SK-N-SH treated with all-trans-retinoic acid at 6 μM for 48 hours (cell line): Measurements from ENCODE around the gene LAMA2.

Source experiments
- ATAC-seq: fragments of 200-7000 bp; cut with Tn5 transposase; 3 replicates; pipeline ENCODE4 v1.9.1; 2020; ENCODE audit warnings: mild to moderate bottlenecking, moderate library complexity
- ARNTL ChIP-seq: fragments of 450-650 bp; formaldehyde crosslinking; IDR thresholded peaks from 2 replicates; pipeline ENCODE4 v1.5.0; 2020; ENCODE audit warnings: low read depth, mild to moderate bottlenecking, moderate library complexity, borderline replicate concordance
- BACH2 ChIP-seq: fragments of 250-450 bp; sonication (Bioruptor Pico); IDR thresholded peaks from 2 replicates; pipeline ENCODE4 v1.9.0; 2021; ENCODE audit warnings: mild to moderate bottlenecking, borderline replicate concordance
- ESRRG ChIP-seq: fragments of 250-450 bp; sonication (Bioruptor Pico); IDR thresholded peaks from 2 replicates; pipeline ENCODE4 v1.6.1; 2021; ENCODE audit warnings: mild to moderate bottlenecking
- GLIS3 ChIP-seq: fragments of 250-450 bp; sonication (Bioruptor Pico); IDR thresholded peaks from 2 replicates; pipeline ENCODE4 v1.5.0; 2020; ENCODE audit warnings: mild to moderate bottlenecking, moderate library complexity
- ISL1 ChIP-seq: fragments of 250-450 bp; sonication (Bioruptor Pico); IDR thresholded peaks from 2 replicates; pipeline ENCODE4 v2.1.2; 2022; ENCODE audit warnings: mild to moderate bottlenecking, moderate library complexity
- OSR1 ChIP-seq: fragments of 250-450 bp; sonication (Bioruptor Pico); IDR thresholded peaks from 2 replicates; pipeline ENCODE4 v1.8.0; 2022; ENCODE audit warnings: moderate library complexity, mild to moderate bottlenecking, inconsistent platforms
- PPARA ChIP-seq: fragments of 250-450 bp; sonication (Bioruptor Pico); IDR thresholded peaks from 2 replicates; pipeline ENCODE4 v1.5.0; 2020; ENCODE audit warnings: mild to moderate bottlenecking, borderline replicate concordance
- RARB ChIP-seq: fragments of 250-450 bp; sonication (Bioruptor Pico); IDR thresholded peaks from 2 replicates; pipeline ENCODE4 v1.8.0; 2021; ENCODE audit warnings: mild to moderate bottlenecking, moderate library complexity
- SNAI2 ChIP-seq: fragments of 250-450 bp; sonication (Bioruptor Pico); IDR thresholded peaks from 2 replicates; pipeline ENCODE4 v1.5.0; 2020; ENCODE audit warnings: mild to moderate bottlenecking, moderate library complexity
- TOX ChIP-seq: fragments of 250-450 bp; sonication (Bioruptor Pico); IDR thresholded peaks from 2 replicates; pipeline ENCODE4 v1.8.0; 2021; ENCODE audit warnings: mild to moderate bottlenecking, moderate library complexity, borderline replicate concordance
- ZC3H10 ChIP-seq: fragments of 250-450 bp; sonication (Bioruptor Pico); IDR thresholded peaks from 2 replicates; pipeline ENCODE4 v1.5.1; 2021; ENCODE audit warnings: mild to moderate bottlenecking, moderate library complexity
- ZFP3 ChIP-seq: fragments of 250-450 bp; sonication (Bioruptor Pico); IDR thresholded peaks from 2 replicates; pipeline ENCODE4 v1.5.0; 2020; ENCODE audit warnings: mild to moderate bottlenecking, moderate library complexity
- ZFP30 ChIP-seq: fragments of 450-650 bp; formaldehyde crosslinking; IDR thresholded peaks from 2 replicates; pipeline ENCODE4 v1.5.0; 2022; ENCODE audit warnings: mild to moderate bottlenecking, moderate library complexity
- ZNF565 ChIP-seq: fragments of 450-650 bp; formaldehyde crosslinking; conservative IDR thresholded peaks from 2 replicates; pipeline ENCODE4 v1.5.0; 2020; ENCODE audit warnings: low read depth, mild to moderate bottlenecking, moderate library complexity
- ZNF70 ChIP-seq: fragments of 450-650 bp; formaldehyde crosslinking; IDR thresholded peaks from 2 replicates; pipeline ENCODE4 v1.5.0; 2020; ENCODE audit warnings: mild to moderate bottlenecking, moderate library complexity
- ZNF8 ChIP-seq: fragments of 450-650 bp; formaldehyde crosslinking; IDR thresholded peaks from 2 replicates; pipeline ENCODE4 v1.5.0; 2020; ENCODE audit warnings: mild to moderate bottlenecking, moderate library complexity
- TF ChIP-seq, protein P1 (sequence below): fragments of 250-450 bp; sonication (Bioruptor Pico); IDR thresholded peaks from 2 replicates; pipeline ENCODE4 v1.5.1; 2020; ENCODE audit warnings: low read depth, mild to moderate bottlenecking, moderate library complexity
- TF ChIP-seq, protein P2 (sequence below): fragments of 250-450 bp; sonication (Bioruptor Pico); IDR thresholded peaks from 2 replicates; pipeline ENCODE4 v1.8.0; 2021; ENCODE audit warnings: low read depth, mild to moderate bottlenecking, moderate library complexity, borderline replicate concordance
- TF ChIP-seq, protein P3 (sequence below): fragments of 250-450 bp; sonication (Bioruptor Pico); IDR thresholded peaks from 2 replicates; pipeline ENCODE4 v1.8.0; 2020; ENCODE audit warnings: mild to moderate bottlenecking, moderate library complexity, borderline replicate concordance
- TF ChIP-seq, protein P4 (sequence below): fragments of 250-450 bp; sonication (Bioruptor Pico); IDR thresholded peaks from 2 replicates; pipeline ENCODE4 v1.5.1; 2021; ENCODE audit warnings: mild to moderate bottlenecking, moderate library complexity
- TF ChIP-seq, protein P5 (sequence below): fragments of 250-450 bp; sonication (Bioruptor Pico); IDR thresholded peaks from 2 replicates; pipeline ENCODE4 v1.5.0; 2020; ENCODE audit warnings: mild to moderate bottlenecking, moderate library complexity

LAMA2 gene

DNA sequence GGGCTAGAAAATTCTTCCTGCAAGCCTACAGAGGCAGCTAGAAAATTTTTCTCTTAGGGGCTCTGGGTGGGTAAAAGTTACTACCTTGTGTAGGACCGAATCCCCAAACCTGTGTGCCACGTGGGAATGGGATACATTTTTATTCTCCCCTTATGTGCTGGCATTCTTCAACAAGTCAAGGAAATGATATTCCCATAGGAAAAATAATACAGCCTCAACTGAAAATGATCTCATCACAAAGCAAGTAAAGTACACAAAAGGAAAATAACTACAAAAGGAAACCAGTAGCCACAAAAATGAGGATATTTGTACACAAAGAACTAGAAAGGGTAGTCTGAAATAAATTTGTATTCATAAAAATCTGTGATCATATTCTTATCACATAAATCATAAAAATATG is 298.1 kb downstream of the LAMA2 start:
- TF ChIP-seq, protein P1, sequence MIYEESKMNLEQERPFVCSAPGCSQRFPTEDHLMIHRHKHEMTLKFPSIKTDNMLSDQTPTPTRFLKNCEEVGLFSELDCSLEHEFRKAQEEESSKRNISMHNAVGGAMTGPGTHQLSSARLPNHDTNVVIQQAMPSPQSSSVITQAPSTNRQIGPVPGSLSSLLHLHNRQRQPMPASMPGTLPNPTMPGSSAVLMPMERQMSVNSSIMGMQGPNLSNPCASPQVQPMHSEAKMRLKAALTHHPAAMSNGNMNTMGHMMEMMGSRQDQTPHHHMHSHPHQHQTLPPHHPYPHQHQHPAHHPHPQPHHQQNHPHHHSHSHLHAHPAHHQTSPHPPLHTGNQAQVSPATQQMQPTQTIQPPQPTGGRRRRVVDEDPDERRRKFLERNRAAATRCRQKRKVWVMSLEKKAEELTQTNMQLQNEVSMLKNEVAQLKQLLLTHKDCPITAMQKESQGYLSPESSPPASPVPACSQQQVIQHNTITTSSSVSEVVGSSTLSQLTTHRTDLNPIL (CRISPR knock-in tag), result no peak
- TF ChIP-seq ZFP30 (no peak), GLIS3 (no peak), PPARA (CRISPR knock-in tag) (no peak), ZNF8 (CRISPR knock-in tag) (no peak), ZNF70 (CRISPR knock-in tag) (no peak), ZC3H10 (CRISPR knock-in tag) (no peak), ARNTL (CRISPR knock-in tag) (no peak)
- no peak for ATAC-seq

DNA sequence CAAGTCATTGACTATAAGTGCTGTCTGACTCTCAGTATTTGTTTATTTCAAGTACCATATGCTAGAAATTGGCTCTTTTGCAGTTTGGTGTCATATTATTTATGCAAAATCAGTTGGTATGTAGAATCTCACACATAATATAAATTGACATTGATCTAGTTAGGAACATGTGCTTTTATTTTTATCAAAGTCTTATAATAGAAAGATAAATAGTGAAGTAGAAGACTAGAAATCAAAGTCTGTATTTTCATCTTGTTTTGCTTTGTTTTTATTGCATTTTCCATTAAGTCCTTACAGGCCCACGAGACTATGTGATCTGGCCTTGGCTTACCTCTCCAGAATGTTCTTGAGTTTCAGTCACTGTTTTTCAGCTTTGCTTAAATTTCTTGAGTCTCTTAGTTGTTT is 300.3 kb downstream of the LAMA2 start:
- peak; percentile 57; the same call in 2 of the 3 replicates for ATAC-seq
- TF ChIP-seq SNAI2 (CRISPR knock-in tag) (no peak), RARB (CRISPR knock-in tag) (no peak), ESRRG (CRISPR knock-in tag) (no peak), BACH2 (CRISPR knock-in tag) (no peak), ZNF70 (CRISPR knock-in tag) (no peak), TOX (no peak), ZNF565 (CRISPR knock-in tag) (no peak), PPARA (CRISPR knock-in tag) (no peak), OSR1 (CRISPR knock-in tag) (no peak), ISL1 (CRISPR knock-in tag) (no peak)
- TF ChIP-seq, protein P2, sequence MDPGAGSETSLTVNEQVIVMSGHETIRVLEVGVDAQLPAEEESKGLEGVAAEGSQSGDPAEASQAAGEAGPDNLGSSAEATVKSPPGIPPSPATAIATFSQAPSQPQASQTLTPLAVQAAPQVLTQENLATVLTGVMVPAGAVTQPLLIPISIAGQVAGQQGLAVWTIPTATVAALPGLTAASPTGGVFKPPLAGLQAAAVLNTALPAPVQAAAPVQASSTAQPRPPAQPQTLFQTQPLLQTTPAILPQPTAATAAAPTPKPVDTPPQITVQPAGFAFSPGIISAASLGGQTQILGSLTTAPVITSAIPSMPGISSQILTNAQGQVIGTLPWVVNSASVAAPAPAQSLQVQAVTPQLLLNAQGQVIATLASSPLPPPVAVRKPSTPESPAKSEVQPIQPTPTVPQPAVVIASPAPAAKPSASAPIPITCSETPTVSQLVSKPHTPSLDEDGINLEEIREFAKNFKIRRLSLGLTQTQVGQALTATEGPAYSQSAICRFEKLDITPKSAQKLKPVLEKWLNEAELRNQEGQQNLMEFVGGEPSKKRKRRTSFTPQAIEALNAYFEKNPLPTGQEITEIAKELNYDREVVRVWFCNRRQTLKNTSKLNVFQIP (CRISPR knock-in tag), result no peak
- TF ChIP-seq, protein P3, sequence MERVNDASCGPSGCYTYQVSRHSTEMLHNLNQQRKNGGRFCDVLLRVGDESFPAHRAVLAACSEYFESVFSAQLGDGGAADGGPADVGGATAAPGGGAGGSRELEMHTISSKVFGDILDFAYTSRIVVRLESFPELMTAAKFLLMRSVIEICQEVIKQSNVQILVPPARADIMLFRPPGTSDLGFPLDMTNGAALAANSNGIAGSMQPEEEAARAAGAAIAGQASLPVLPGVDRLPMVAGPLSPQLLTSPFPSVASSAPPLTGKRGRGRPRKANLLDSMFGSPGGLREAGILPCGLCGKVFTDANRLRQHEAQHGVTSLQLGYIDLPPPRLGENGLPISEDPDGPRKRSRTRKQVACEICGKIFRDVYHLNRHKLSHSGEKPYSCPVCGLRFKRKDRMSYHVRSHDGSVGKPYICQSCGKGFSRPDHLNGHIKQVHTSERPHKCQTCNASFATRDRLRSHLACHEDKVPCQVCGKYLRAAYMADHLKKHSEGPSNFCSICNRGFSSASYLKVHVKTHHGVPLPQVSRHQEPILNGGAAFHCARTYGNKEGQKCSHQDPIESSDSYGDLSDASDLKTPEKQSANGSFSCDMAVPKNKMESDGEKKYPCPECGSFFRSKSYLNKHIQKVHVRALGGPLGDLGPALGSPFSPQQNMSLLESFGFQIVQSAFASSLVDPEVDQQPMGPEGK (CRISPR knock-in tag), result no peak
- TF ChIP-seq, protein P4, sequence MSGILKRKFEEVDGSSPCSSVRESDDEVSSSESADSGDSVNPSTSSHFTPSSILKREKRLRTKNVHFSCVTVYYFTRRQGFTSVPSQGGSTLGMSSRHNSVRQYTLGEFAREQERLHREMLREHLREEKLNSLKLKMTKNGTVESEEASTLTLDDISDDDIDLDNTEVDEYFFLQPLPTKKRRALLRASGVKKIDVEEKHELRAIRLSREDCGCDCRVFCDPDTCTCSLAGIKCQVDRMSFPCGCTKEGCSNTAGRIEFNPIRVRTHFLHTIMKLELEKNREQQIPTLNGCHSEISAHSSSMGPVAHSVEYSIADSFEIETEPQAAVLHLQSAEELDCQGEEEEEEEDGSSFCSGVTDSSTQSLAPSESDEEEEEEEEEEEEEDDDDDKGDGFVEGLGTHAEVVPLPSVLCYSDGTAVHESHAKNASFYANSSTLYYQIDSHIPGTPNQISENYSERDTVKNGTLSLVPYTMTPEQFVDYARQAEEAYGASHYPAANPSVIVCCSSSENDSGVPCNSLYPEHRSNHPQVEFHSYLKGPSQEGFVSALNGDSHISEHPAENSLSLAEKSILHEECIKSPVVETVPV (CRISPR knock-in tag), result no peak
- TF ChIP-seq, protein P5, sequence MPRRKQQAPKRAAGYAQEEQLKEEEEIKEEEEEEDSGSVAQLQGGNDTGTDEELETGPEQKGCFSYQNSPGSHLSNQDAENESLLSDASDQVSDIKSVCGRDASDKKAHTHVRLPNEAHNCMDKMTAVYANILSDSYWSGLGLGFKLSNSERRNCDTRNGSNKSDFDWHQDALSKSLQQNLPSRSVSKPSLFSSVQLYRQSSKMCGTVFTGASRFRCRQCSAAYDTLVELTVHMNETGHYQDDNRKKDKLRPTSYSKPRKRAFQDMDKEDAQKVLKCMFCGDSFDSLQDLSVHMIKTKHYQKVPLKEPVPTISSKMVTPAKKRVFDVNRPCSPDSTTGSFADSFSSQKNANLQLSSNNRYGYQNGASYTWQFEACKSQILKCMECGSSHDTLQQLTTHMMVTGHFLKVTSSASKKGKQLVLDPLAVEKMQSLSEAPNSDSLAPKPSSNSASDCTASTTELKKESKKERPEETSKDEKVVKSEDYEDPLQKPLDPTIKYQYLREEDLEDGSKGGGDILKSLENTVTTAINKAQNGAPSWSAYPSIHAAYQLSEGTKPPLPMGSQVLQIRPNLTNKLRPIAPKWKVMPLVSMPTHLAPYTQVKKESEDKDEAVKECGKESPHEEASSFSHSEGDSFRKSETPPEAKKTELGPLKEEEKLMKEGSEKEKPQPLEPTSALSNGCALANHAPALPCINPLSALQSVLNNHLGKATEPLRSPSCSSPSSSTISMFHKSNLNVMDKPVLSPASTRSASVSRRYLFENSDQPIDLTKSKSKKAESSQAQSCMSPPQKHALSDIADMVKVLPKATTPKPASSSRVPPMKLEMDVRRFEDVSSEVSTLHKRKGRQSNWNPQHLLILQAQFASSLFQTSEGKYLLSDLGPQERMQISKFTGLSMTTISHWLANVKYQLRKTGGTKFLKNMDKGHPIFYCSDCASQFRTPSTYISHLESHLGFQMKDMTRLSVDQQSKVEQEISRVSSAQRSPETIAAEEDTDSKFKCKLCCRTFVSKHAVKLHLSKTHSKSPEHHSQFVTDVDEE (CRISPR knock-in tag), result no peak
- TF ChIP-seq, all 23 proteins: peak for 0

DNA sequence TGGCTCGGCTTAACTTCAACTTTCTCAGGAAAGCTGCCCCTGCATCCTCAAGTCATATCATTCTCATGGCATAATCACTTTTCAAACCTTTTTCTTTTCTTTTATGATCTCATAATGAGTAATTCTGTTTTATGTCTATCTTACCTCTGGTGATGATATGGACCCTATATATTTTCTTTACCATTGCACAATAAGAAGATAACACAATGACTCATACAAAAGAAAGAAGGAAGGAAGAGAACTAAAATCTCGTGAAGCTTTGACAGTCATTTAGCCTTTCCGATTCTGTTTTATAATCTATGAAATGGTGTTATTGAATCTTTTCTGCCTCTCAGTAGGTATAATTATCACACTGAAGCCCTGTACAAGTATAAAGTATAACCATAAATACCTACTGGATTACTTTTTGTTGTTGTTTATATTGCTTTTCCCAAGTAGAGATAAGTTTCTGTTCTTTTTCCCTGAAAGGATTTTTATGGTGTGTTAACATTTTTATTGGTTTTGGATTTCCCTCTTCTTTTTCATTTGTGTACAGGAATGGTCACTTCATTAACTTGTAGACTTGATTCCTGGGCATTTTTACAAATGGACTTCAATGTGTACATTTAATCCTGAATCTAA is 300.9 kb downstream of the LAMA2 start:
- TF ChIP-seq BACH2 (CRISPR knock-in tag) (no peak), OSR1 (CRISPR knock-in tag) (no peak), ISL1 (CRISPR knock-in tag) (no peak), ZFP3 (CRISPR knock-in tag) (no peak), GLIS3 (no peak), ZNF70 (CRISPR knock-in tag) (no peak), ZNF8 (CRISPR knock-in tag) (no peak), ZNF565 (CRISPR knock-in tag) (no peak), RARB (CRISPR knock-in tag) (no peak), ZFP30 (no peak), TOX (no peak), ESRRG (CRISPR knock-in tag) (no peak), ARNTL (CRISPR knock-in tag) (no peak), ZC3H10 (CRISPR knock-in tag) (no peak)
- TF ChIP-seq, protein P5 (CRISPR knock-in tag), result no peak
- TF ChIP-seq, protein P3 (CRISPR knock-in tag), result no peak
- ATAC-seq, result no peak
